VCaP (cell line): ENCODE data around the gene ANO2.

Experiments used
- H3K27ac ChIP-seq: fragments of 450-650 bp; 2 replicates; pipeline ENCODE4 v1.5.1; 2017
- CTCF ChIP-seq: fragments of 450-650 bp; conservative IDR thresholded peaks from 2 replicates; pipeline ENCODE4 v1.5.1; 2017; ENCODE audit warnings: mild to moderate bottlenecking, moderate library complexity

The ANO2 gene

DNA sequence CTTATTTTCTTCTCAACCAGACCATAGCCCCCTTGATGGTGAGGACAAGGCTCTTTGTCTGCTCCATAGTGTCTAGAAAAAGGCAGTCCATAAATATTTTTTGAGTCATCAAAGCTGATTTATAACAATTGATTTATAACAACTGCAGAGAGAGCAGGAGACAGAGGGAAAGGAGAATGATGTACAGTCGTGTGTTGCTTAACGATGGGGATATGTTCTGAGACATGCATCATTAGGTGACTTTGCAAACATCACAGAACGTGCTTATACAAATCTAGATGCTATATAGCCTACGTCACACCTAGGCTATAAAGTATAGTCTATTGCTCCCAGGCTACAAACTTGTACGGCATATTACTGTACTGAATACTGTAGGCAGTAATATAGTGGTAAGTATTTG is 369.8 kb downstream of the ANO2 start:
- TF ChIP-seq CTCF = no peak
- no peak overlapping the region for H3K27ac ChIP-seq

- TF ChIP-seq CTCF = no peak
- H3K27ac ChIP-seq = no peak overlapping the region
Measured at GRCh38 chr12:5573390-5573789, 371.7 kb downstream of the ANO2 start.

DNA sequence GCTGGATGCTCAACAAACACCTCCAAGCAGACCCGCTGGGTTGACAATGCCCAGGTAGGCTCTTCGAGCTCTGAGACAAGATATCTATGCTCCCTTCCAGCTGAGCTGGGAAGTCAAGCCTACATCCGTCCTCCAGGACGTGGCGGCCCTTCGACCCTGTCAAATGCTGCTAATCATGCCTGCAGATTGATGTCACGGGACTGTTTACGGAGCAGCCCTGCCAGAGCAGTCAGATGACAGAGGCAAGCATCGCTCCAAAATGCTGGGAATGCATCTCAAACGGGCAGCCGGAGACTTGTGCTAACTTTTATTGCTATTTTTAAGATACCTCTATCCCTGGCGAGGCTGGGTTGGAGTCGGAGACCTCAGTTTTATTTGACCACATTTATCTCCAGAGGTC is 373.9 kb downstream of the ANO2 start:
- no peak for TF ChIP-seq CTCF
- no peak overlapping the region for H3K27ac ChIP-seq

- no peak for TF ChIP-seq CTCF
- no peak overlapping the region for H3K27ac ChIP-seq
Measured at GRCh38 chr12:5570416-5570815, 374.6 kb downstream of the ANO2 start.

DNA sequence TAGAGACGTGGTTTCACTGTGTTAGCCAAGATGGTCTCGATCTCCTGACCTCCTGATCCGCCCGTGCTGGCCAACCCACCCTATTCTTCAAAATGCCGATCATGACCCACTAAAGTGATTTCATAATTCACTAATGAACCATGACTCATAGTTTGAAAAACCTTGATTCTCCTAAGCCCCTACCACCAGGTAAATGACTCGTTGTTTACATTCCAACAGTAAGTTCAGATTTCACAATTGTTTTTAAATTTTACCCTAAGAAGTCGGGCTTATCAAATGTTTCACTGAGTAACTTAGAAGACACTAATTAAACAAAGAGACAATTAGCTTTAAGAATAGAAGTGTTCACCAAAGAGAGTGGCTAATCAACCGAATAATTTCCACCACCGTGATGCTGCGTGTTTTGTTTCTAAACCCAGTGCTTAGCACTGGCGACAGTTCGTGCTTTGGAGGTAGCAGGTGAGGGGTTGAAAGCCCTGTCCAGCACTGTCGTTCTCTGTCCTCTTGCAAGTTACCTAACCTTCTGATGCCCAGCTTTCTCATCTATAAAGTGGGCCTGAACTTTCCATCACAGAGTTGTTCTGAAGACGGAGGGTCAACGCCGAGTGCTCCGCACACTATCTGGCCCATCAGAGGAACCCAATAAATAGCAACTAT is 376.6 kb downstream of the ANO2 start:
- no peak for TF ChIP-seq CTCF
- no peak overlapping the region for H3K27ac ChIP-seq

- TF ChIP-seq CTCF = no peak
Measured at GRCh38 chr12:5567016-5567725, 377.9 kb downstream of the ANO2 start.

DNA sequence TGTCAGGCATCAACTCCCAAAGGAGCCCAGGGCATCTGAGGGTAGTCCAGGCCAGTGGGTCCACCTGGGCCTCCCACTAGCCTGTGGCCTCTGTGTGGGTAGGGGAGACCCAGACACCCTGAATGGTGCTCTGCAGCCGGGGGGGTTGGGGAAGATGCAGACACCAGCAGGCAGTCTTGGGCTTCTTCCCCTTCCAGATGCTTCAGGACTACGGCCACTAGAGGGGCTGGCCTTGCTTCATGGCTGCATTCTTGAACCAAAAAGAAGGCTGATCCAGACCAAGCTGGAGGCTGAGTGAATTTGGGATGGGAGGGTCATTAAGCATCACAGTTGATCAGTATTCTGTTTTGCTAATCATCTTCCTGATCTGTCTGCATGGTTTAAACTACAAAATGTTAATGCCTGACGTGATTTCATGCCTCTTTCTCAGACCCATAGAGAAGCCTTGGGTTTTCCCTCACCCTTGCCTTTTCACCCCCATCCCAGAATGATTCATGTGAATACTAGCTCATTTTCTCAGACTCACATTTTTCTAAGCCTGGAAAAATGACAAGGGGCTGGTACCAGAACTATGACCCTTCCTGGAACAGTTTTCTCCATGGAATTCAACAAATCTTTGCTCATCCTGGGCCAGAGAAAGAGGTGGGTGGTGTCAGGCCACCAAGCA is 379.0 kb downstream of the ANO2 start:
- no peak for TF ChIP-seq CTCF

More at GRCh38 chr12:5567016-5567725, 377.9 kb downstream of the ANO2 start:
- no peak overlapping the region for H3K27ac ChIP-seq

More for the DNA sequence above, 379.0 kb downstream of the ANO2 start:
- H3K27ac ChIP-seq = no peak overlapping the region
